COLO668 (cell line): ENCODE measurements around the gene CORO6.

ENCODE experiments used
- DNase-seq: peaks from one replicate; lab custom pipeline; 2025; ENCODE audit not compliant: unreplicated experiment; lab: John Stamatoyannopoulos, UW

CORO6 gene

DNA sequence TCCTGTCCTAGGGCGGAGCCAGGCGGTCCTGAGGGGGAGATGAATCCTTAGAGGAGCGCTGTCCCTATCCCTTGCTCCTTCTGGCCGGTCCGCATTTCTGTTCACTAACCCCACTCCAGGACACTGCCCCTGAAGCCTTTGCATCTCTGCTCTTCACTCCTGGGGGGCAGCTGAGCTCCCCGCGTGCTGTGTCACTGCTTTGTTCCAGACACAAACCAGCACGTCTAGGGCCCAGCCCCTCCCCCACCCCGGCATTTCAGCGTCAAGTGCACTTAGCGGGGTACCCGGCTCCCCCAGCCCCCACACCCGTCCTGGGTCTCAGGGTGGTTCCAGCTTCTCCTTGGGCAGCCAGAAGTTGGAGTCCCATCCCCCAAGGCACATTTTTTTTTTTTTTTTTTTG is 8.9 kb downstream of the CORO6 start:
- DNase-seq, result no peak

GRCh38 chr17:29613352-29613837 is 9.3 kb downstream of the CORO6 start:
- no peak for DNase-seq

DNA sequence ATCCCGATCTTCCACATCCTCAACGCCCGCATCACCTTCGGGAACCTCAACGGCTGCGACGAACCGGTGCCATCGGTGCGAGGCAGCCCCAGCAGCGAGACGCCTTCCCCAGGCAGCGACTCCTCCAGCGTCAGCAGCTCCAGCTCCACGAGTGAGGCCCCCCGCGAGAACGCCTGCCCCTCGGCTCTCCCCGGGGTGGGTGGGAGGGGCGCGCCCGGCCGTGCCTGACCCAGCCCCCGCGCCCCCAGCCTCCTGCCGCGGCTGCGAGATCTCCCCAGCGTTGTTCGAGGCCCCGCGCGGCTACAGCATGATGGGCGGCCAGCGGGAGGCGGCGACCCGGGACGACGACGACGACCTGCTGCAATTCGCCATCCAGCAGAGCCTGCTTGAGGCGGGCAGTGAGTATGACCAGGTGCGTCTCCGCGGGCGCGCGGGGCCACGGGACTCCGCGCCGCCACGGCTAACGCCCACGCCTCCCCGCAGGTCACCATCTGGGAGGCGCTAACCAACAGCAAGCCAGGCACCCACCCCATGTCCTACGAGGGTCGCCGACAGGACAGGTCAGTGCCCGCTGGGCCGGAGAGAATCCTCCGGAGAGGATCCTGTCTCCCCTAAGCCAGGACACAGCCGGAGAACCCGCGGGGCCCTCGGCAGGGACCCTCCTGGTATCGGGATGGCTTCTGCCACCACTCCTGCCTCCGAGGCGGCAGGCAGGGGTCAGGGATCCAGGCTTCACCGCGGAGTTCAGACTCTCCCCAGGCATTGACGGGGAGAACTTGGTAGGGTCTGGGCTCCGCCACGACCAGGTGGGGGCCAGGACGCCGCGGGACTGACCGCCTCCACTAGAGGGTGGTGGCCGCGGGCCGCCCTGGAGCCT is 10.1 kb downstream of the CORO6 start:
- no peak for DNase-seq

DNA sequence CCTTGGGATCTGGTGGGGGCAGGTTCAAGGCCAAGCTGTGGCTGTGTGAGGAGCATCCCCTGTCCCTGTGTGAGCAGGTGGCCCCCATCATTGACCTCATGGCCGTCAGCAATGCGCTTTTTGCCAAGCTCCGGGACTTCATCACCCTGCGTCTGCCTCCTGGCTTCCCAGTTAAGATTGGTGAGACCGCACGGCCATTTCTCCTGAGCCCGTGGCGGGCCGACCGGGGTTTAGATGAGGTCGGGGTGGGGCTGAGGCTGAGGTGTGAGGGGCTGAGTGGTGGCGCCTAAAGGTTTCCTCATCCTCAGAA is 10.7 kb downstream of the CORO6 start:
- no peak for DNase-seq

- DNase-seq, result no peak
These were observed 11.2 kb downstream of the CORO6 start for GRCh38 chr17:29611351-29612093.

DNA sequence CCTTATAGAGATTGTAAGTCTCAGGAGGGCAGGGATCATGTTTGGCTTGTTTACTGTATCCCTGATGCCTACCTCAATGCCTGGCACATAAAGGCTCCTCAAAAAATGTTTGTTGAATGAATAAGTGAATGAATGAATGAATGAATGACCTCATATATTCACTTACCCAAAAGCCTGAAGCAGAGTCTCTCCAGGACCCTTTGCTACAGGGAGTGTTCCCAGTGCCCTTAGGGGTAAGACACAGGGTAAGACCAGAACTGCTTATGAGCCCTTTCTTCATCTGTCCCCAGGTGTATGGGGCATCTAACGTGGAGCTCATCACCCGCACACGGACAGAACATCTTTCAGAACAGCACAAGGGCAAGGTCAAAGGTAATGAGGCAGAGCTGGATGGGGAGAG is 12.3 kb downstream of the CORO6 start:
- DNase-seq, result no peak

DNA sequence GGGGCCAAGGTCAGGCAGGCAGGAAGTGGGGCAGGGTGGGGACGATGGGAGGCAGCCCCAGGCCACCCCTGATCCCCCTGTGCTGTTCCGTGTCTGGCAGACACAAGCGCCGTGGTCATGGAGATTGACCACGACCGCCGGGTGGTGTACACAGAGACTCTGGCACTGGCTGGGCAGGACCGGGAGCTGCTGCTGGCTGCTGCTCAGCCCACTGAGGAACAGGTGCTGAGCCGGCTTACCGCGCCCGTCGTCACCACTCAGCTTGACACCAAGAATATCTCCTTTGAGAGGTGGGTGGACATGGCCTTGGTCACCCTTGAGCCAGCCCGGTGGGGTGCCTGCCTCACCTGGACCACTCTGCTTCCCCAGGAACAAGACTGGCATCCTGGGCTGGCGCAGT is 13.7 kb downstream of the CORO6 start:
- DNase-seq, result no peak

- no peak for DNase-seq
These were observed 15.0 kb downstream of the CORO6 start for GRCh38 chr17:29607557-29608195.

DNA sequence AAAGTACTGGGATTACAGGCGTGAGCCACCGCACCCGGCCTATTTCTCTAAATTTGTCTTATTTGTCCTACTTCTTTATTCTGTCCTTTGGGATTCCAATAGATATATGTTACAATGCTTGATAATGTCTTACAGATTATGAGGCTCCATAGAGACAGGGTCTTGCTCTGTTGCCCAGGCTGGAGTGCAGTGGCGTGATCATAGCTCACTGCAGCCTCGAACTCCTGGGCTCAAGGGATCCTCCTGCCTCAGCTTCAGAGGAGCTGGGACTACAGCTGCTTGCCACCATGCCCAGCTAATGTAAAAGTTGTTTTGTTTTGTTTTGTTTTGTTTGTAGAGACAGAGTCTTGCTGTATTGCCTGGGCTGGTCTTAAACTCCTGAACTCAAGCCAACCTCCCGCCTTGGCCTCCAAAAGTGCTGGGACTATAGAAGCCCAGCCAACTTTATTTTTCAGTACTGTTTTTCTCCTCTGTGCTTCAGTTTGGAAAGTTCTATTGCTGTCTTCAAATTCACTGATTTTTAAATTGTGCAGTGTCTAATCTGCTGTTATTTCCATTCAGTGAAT is 19.5 kb downstream of the CORO6 start:
- DNase-seq, result no peak

GRCh38 chr17:29597361-29598172 is 25.1 kb downstream of the CORO6 start:
- no peak for DNase-seq

GRCh38 chr17:29596811-29597210 is 25.9 kb downstream of the CORO6 start:
- no peak for DNase-seq

GRCh38 chr17:29595943-29596774 is 26.6 kb downstream of the CORO6 start:
- no peak for DNase-seq

GRCh38 chr17:29595107-29595942 is 27.4 kb downstream of the CORO6 start:
- no peak for DNase-seq

DNA sequence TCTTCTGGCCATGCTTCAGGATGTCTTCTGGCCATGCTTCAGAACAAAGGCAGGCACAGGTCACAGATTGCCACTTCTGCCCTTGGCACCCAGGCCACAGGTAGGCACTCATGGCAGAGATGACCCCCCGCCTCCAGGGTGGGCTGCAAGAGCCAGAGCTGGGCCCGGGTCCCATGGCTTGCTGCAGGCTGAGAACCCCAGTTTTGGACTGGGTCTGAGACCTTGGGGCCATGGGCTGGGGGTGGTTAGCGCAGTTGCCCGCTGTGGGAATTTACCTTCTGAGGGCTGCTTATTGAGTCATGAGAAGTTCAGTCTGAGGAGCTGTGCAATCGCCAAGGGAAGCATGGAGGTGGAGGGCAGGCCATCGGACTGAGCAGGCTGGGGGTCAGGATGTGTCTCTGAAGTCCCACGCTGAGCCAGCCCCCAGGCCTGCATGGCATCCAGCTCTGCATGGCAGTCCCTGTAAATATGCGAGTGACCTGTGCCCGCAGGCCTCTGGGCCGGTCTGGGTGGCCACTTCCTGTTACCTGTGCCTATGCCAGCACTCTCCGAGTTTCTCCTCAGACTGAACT is 28.1 kb downstream of the CORO6 start:
- DNase-seq, result no peak

- DNase-seq, result peak; percentile 36
These were observed 28.9 kb downstream of the CORO6 start for GRCh38 chr17:29593591-29594518.

DNA sequence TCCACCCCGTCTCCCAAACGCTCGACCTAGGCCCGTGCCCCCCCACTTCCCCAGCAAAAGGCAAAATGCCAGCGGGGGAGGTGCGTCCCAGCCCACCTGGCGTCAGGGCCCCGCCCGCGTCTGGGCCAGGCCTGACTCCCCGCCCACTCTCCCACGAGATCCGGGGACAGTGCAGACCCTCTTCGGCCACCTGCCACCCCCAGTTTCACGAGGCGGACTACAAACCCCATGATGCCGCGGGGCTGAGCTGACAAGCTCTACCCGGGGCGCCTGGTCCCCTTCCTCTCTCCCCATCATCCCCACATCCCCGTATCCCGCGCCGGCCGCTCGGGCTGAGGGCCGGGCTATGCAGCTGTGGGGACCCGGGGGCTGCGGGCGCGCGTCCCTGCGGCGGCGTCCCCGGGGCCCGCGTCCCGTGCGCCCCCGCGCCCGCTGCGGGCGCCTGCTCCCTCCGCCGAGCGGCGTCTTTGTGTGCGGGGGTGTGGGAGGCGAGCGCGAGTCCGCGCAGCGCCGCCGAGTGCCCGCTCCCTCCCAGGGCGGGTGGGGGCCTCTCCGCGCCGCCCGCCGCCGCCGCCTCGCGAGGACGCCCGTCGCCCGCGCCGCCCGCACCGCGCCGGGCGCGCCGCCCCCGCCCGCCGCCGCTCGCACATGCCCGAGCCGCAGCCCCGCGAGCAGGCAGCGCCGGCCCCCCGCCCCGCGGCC is 29.7 kb downstream of the CORO6 start, which contains the start of gene ANKRD13B:
Gene ANKRD13B, plus strand, starts transcription at position 283 of the 702 bp plus-strand sequence. CDS start 490 bp downstream, outside the sequence.
- peak; percentile 61 for DNase-seq
